PC-3 (cell line): Measurements from ENCODE around the gene DYNC1I1.

Experiments
- CTCF ChIP-seq: fragments of 300-600 bp; sonication (generic); conservative IDR thresholded peaks from 2 replicates; pipeline ENCODE4 v1.5.1; 2017; ENCODE audit warnings: antibody characterized with exemption, low read depth, mild to moderate bottlenecking, low read length
- EZH2 ChIP-seq: fragments of 300-600 bp; sonication (generic); IDR thresholded peaks from one replicate; pipeline ENCODE4 v1.6.1; 2017; ENCODE audit warnings: antibody characterized with exemption, mild to moderate bottlenecking, low read length; ENCODE audit not compliant: unreplicated experiment
- EZH2phosphoT487 ChIP-seq: fragments of 300-600 bp; sonication (generic); IDR thresholded peaks from 2 replicates; pipeline ENCODE4 v1.6.1; 2018; ENCODE audit warnings: mild to moderate bottlenecking, antibody characterized with exemption, low read length, borderline replicate concordance

GRCh38 chr7:95883217-95883616, 110.9 kb downstream of the DYNC1I1 start:
- TF ChIP-seq CTCF (no peak), EZH2 (no peak), EZH2phosphoT487 (no peak)
